NCI-H2081 (cell line): Measurements from ENCODE around the gene BNIP3.

Source experiments
- DNase-seq, 2 experiments: peaks; one replicate each; lab custom pipeline; 2025; lab: John Stamatoyannopoulos, UW

The BNIP3 gene, protein sequence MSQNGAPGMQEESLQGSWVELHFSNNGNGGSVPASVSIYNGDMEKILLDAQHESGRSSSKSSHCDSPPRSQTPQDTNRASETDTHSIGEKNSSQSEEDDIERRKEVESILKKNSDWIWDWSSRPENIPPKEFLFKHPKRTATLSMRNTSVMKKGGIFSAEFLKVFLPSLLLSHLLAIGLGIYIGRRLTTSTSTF

GRCh38 chr10:131981429-131982184 lies at the start of gene BNIP3:
TSS of gene BNIP3 (minus strand) at chr10:131981923. CDS start at chr10:131981806, 117 bp downstream.
- peak; percentile 86 to 89 for DNase-seq

- DNase-seq = no peak
Measured at GRCh38 chr10:132030898-132031463, 49.3 kb upstream of the BNIP3 start.

DNA sequence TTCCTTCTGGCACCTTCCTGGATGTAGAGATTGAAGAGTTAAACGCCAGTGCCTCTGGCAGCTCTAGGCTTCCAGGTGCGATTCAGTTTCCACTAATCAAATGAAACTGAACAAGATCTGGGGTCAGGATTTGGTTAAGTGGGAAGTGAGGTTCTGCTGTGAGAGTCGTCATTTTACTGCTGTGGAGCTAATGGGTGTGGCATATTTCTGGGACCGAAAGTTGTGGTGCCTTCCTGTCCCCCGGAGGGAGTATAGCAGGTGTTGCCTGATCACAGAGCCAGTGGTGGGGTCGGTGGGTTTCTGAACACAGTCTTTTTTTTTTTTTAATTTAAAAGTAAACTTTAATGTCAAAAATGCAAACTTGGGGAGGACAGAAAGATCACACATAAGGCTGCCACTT lies 47.0 kb upstream of the BNIP3 start:
- DNase-seq = no peak

DNA sequence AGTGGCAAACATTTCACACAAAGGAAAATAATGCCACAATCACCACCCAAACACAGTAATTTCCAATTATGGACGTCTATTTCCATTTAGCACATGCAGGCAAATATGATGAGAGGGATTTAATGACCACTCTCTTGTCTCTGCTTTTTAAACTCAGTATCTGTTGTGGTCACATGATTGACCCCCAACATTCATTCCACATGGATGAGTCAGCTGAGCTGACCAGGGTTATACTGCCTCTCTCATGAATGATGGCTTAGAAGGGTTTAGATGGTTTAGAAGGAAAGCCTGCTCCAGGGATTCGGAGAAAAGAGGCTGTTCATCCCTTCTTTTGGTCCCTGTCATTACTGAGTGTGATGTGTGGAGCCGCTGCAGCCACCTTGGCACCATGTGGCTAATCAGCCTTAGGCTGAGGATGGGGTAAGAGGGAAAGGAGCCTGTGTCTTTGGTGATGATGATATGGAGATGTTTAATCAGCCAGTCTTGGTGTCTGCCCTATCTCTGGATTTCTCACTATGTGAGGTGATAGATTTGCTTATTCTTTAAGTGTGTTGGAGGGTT lies 45.8 kb upstream of the BNIP3 start:
- no peak for DNase-seq

DNA sequence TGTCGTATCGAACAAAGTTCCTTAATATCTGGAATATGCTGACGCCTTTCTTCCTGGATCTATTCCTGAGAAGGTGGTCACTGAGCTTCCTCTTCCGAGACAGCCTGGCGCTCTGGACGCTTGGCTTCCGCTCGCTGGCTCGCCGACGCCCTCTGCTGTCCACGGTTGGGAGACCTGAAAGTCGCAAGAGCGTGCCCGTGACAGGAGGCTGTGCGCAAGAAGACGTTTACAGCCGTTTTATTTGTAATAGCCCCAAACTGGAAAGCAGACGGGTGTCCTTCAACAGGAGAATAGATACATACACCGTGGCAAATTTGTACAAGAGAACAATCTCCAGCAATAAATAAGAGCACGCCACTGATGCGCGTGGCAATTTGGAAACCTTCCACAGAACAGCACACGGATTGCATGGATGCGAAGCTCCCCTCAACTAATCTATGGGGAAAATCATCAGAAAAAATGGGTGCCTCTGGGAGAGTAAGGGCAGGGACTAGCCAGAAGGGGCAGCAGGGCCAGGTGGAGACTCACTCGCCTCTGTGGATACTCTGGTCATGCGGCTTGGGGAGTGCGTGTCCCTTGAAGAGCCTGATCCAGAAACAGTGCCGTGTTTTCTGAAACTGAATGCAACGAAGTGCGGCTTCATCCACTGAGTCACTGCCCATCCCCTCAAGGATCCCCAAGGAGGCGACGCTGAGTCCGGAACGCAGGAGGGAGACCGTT lies 41.5 kb upstream of the BNIP3 start:
- peak; percentile 35 to 53 for DNase-seq

GRCh38 chr10:132022241-132022640 lies 40.5 kb upstream of the BNIP3 start:
- DNase-seq = no peak

GRCh38 chr10:132021504-132022143 lies 39.9 kb upstream of the BNIP3 start:
- DNase-seq = no peak

GRCh38 chr10:132021046-132021445 lies 39.3 kb upstream of the BNIP3 start:
- DNase-seq = no peak

- DNase-seq = no peak
Measured at GRCh38 chr10:132020456-132020855, 38.7 kb upstream of the BNIP3 start.

DNA sequence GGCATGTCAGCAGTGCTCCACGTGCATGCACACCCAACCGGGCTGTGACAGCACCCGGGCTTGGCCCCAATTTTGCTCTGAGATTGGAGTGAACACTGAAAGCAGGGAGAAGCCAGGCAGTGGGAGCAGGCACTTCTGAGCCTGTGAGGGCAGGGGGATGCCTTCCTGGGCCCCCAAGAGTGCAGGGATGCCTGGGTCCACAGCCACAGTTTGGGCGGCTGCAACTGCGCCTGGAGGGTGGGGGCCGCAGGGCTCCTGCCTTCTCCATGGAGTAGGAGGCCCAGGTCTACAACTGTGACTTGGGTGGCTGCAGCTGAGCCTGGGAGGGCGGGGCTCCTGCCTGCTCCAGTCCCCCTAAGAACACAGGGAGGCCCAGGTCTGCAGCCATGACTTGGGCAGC lies 37.6 kb upstream of the BNIP3 start:
- no peak for DNase-seq

DNA sequence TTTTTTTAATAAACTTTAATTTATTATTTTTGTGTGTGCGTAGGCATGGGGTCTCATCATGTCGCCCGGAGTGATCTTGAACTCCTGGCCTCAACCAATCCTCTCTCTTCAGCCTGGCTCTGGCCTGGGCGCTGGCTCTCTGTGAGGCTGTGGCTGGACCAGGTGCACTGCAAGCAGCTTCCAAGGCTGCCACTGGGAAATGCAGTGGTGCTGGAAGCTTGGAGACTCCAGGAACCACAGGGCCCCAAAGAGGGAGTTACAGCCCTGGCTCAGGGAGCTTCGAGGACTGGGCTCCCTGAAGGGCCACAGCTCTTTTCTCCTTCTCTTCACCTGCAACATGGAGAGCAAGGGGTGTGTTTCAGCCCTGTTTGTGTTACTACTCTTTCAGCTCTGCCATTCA lies 36.7 kb upstream of the BNIP3 start:
- DNase-seq = no peak

- no peak for DNase-seq
Measured at GRCh38 chr10:132016514-132016913, 34.8 kb upstream of the BNIP3 start.

DNA sequence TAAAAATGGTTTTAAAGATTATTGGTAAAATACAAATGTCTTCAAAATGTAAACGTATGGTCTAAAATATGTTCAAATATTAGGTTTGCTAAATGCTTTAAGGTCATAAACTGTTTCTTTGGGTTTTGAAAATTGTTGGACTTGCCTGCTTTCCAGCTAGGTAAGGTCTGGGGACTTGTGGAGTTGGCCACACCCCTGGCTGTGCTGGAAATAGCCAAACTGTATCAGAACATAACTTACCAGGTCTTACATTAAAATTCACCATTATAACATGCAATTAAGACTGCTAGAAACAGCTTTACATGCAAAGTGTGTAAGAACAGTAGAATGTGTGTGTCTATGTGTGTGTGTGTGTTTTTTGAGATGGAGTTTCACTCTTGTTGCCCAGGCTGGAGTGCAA lies 29.7 kb upstream of the BNIP3 start:
- DNase-seq = no peak

DNA sequence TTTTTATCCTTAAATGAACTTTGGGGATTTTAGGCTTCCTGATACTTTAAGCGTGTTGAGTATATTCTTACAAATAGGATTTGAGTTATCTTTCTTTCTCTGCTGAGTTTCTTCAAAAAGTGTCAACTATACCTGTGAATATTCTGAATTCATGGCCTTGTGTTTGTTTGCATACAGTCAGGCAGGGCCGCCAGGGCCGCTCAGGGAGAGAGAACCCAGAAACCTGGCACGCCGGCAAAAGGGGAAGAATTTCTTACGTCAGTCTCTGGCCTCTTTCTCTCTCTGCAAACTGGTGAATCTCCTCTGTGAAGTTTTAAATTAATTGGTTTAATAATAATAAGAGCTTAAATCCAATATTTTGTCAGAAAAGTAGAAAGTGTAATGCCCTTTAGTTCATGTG lies 29.3 kb upstream of the BNIP3 start:
- no peak for DNase-seq

DNA sequence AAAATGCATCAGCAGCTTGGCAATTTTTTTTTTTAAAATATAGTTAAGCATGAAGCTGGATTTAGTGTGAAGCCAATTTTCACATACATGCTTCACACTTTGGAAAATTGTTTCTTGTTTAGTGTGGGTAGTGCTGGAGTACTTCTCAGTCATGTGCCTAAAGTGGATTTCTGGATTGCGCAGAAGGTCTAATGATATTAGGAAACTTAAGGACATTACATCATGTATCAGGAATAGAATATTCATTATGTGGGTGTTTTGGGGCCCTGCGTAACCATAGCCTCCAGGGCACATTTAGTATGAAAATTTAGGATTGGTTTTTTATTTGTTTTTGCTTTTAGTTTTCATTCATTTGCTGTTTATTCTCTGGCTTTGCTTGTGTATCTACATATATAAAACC lies 28.8 kb upstream of the BNIP3 start:
- no peak for DNase-seq

- no peak for DNase-seq
Measured at GRCh38 chr10:132009575-132009974, 27.9 kb upstream of the BNIP3 start.

GRCh38 chr10:132007681-132008080 lies 26.0 kb upstream of the BNIP3 start:
- no peak for DNase-seq

GRCh38 chr10:132006966-132007365 lies 25.2 kb upstream of the BNIP3 start:
- DNase-seq = no peak

- DNase-seq = no peak
Measured at GRCh38 chr10:132005147-132005546, 23.4 kb upstream of the BNIP3 start.

DNA sequence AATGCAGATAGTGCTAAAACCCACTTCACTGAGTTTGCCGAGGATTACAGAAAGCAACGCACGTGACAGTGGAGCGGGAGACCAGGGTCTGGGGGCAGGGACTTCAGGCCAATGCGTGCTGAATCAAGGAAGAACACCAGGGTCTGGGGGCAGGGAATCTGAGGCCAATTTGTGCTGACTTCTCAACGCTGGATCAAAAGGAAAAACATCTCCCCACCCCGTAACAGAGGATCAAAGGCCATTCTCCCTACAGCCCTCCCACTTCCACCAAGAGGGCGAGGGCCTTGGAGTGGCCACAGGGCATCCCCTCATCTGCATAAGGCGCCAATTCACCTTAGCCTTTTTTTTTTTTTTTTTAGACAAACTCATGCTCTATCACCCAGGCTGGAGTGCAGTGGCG lies 22.3 kb upstream of the BNIP3 start:
- DNase-seq = no peak

GRCh38 chr10:132003282-132003924 lies 21.7 kb upstream of the BNIP3 start:
- no peak for DNase-seq
